Measurements from ENCODE around the gene GBX1. TPM values are rescaled to one million over a fixed set of nuclear protein-coding genes. Genes with fewer than 3 reads are reported as not detected.

GBX1 gene
- total RNA-seq, 4 donors from 2014 or later, result not detected

DNA sequence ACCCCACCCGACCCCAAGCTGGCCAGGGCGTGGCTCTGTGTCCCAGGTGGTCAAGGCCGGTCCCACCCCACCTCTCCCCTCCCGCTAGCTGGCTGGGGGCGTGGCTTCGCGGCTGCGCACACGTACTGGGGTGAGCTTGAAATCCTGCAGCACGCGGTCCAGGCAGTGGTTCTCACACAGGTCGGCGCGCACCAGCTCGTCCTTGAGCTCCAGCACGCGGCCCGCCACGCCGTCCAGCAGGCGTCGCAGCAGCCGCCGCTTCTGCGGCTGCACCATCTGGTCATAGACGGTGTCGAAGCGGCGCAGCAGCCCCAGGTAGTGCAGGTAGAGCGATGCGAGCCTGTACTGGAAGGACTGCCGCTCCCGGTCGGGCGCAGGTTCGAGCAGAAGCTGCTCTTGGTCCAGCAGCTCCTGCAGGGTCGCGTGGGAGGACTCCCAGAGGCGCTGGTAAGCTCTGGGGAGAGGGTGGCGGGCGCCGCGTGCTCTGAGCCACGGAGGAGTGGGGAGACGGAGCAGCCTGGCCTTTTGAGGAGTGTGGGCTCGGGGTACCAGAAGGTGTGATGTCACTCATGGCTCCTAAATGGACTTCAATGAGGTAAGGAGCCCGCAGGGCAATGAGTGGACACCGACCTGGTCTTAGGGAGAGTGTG lies 37.0 kb upstream of the GBX1 start:
- Histone ChIP-seq H3K27me3 (peaks cover 0 to 44% (median 2%) of the 10 kb centered on the region in 4 donors), H3K27ac (replicated peaks in 1 of 4) (no peak overlapping the region), H3K4me3 (no peak overlapping the region), H3K9me3 (no peaks in the 10 kb centered on the region), H3K36me3 (no peaks in the 10 kb centered on the region), H3K4me1 (peaks cover 0 to 5% (median 4%) of the 10 kb centered on the region in 4 donors)
- intact Hi-C loops (cut with DNase I), result no loop called here
- WGBS, result 80% methylated on average over 42 of the region's 48 CpGs
- no peak for DNase-seq (ENCODE audit: extremely low spot score)
- TF ChIP-seq, protein P1, sequence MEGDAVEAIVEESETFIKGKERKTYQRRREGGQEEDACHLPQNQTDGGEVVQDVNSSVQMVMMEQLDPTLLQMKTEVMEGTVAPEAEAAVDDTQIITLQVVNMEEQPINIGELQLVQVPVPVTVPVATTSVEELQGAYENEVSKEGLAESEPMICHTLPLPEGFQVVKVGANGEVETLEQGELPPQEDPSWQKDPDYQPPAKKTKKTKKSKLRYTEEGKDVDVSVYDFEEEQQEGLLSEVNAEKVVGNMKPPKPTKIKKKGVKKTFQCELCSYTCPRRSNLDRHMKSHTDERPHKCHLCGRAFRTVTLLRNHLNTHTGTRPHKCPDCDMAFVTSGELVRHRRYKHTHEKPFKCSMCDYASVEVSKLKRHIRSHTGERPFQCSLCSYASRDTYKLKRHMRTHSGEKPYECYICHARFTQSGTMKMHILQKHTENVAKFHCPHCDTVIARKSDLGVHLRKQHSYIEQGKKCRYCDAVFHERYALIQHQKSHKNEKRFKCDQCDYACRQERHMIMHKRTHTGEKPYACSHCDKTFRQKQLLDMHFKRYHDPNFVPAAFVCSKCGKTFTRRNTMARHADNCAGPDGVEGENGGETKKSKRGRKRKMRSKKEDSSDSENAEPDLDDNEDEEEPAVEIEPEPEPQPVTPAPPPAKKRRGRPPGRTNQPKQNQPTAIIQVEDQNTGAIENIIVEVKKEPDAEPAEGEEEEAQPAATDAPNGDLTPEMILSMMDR (IDR thresholded peaks at IDR 0.05), result no peak
- TF ChIP-seq POLR2AphosphoS5 (IDR thresholded peaks at IDR 0.05) (no peak), EP300 (IDR thresholded peaks at IDR 0.05) (no peak), POLR2A (IDR thresholded peaks at IDR 0.05; ENCODE audit: low read depth) (no peak)

DNA sequence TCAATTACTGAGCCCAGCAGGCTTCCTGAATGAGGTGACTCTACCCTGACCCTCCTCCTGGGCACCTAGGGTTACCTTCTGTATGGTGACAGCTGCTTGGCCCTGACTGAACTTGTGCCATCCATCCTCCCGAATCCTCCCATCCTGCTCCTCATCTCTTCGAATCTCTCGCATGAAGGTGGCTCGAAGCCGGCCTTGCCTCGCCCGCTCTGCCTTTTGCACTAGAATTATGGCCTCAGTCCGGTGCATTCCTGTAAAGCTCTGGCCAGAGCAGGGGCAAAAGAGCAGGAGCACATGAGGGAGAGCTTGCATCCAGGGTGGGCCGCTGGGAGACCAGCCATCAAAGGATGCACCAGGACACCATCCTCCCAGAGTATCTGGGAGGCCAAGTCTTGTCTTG lies 35.3 kb upstream of the GBX1 start:
- intact Hi-C loops (cut with DNase I), result no loop called here
- WGBS, result 92% methylated on average over 9 of the region's 9 CpGs
- H3K4me1 ChIP-seq, result peaks cover 0 to 11% (median 10%) of the 10 kb centered on the region in 4 donors

DNA sequence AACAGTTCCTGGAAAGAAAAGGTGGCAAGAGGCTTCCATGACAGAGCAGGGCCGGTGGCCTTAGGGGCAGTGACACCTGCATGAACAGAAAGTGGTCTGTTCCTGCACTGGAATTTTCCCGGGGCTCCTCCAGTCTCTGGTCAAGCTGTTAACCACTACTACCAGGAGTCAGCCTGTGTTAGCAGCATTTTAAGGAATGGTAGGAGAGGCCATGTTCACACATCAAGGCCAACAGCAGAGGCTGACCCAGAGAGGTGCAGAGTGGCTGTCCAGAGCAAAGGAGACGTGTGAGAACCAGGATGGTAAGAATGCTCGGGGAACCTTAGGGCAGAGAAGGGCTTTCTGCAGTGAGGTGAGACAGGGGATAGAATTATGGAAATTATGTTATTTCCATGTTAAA lies 34.3 kb upstream of the GBX1 start:
- H3K36me3 ChIP-seq, result no peaks in the 10 kb centered on the region
- peaks cover 0 to 38% (median 2%) of the 10 kb centered on the region in 4 donors for H3K27me3 ChIP-seq
- H3K4me3 ChIP-seq, result no peak overlapping the region
- intact Hi-C loops (cut with DNase I), result no loop called here
- H3K4me1 ChIP-seq, result peaks cover 0 to 11% (median 10%) of the 10 kb centered on the region in 4 donors
- no peak overlapping the region for H3K27ac ChIP-seq (replicated peaks in 1 of 4)
- DNase-seq (ENCODE audit: extremely low spot score), result no peak
- no peaks in the 10 kb centered on the region for H3K9me3 ChIP-seq
- TF ChIP-seq POLR2A (IDR thresholded peaks at IDR 0.05; ENCODE audit: low read depth) (no peak), EP300 (IDR thresholded peaks at IDR 0.05) (no peak)
- WGBS, result 86% methylated on average over 4 of the region's 4 CpGs

More for the DNA sequence above, 35.3 kb upstream of the GBX1 start:
- Histone ChIP-seq H3K9me3 (no peaks in the 10 kb centered on the region), H3K27me3 (peaks cover 0 to 42% (median 2%) of the 10 kb centered on the region in 4 donors), H3K4me3 (no peak overlapping the region), H3K27ac (replicated peaks in 1 of 4) (no peak overlapping the region), H3K36me3 (no peaks in the 10 kb centered on the region)
- TF ChIP-seq EP300 (IDR thresholded peaks at IDR 0.05) (no peak), POLR2A (IDR thresholded peaks at IDR 0.05; ENCODE audit: low read depth) (no peak), POLR2AphosphoS5 (IDR thresholded peaks at IDR 0.05) (no peak)
- TF ChIP-seq, protein P1 (IDR thresholded peaks at IDR 0.05), result no peak
- DNase-seq (ENCODE audit: extremely low spot score), result no peak

DNA sequence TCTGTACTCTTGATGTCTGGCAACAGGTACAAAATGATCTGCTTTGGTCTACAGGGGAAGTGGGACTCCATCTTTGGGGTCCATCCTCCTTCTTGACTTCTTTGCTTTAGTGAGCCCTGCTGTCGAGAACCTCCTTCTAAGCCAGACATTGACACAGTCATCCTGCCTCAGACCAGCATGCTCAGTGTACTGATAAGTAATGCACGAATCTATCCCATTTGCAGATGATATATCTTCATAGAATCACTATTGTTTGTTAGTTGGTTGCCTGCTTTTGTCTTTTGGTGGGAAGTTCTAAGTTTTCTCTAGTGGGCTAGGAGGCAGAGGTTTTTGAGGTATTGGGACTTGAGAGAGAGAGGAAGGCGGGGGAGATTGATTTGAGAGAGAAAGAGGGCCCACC lies 33.9 kb upstream of the GBX1 start:
- 88% methylated on average over 3 of the region's 3 CpGs for WGBS
- no peaks in the 10 kb centered on the region for H3K36me3 ChIP-seq
- H3K27ac ChIP-seq (replicated peaks in 1 of 4), result no peak overlapping the region
- H3K4me3 ChIP-seq, result no peak overlapping the region
- TF ChIP-seq POLR2AphosphoS5 (IDR thresholded peaks at IDR 0.05), result no peak
- no peak for TF ChIP-seq EP300 (IDR thresholded peaks at IDR 0.05)
- TF ChIP-seq, protein P1 (IDR thresholded peaks at IDR 0.05), result no peak
- TF ChIP-seq POLR2A (IDR thresholded peaks at IDR 0.05; ENCODE audit: low read depth), result no peak
- intact Hi-C loops (cut with DNase I), result no loop called here
- no peak for DNase-seq (ENCODE audit: extremely low spot score)
- H3K27me3 ChIP-seq, result peaks cover 0 to 42% (median 2%) of the 10 kb centered on the region in 4 donors
- no peaks in the 10 kb centered on the region for H3K9me3 ChIP-seq
- peaks cover 0 to 11% (median 10%) of the 10 kb centered on the region in 4 donors for H3K4me1 ChIP-seq

DNA sequence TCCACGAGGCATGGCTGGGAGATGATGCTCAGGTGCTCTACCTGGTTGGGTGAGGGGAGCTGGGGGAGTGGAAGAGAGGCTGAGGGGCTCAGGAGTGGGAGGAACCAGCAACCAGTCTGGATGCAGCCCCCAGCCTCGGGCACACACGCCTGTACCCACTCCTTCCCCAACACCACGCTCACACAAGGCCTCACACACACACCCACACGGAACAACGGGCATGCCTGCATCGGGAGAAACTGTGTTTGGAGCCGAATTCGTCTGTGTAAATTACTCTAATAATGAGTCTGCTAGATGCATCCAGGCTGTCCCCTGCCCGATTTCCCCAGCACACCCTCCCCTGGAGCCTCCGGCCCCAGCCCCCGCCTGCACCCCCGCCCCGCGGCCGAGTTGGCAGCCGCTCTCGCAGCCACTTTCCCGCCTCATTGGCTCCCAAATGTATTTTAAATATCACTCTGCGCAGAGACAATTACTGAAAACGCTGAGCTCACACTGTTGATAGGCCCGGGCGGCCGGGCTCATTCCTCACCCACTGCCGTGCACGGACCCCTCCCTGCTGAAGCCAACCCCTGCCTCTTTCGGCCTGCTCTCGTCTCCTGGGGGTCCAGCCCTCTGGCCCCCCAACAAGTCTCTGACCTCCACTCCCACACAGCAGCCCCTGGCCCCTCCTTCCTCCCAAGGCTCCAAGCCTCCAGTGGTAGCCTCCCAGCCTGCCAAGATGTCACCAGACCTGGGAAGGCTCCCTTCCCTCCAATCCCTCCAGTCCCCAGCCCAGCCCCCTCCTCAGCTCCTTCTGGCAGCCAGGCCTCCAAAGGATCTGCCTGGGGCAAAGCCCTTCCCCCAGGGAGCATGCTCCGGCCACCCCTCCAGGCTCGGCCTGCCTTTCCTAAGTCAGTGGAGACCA lies 31.7 kb upstream of the GBX1 start:
- peak overlapping the region in 1 of 4 donors; percentile 14 for H3K4me3 ChIP-seq
- 53% methylated on average over 28 of the region's 30 CpGs for WGBS
- intact Hi-C loops (cut with DNase I), result no loop called here
- TF ChIP-seq, protein P1 (IDR thresholded peaks at IDR 0.05), result no peak
- TF ChIP-seq POLR2A (IDR thresholded peaks at IDR 0.05; ENCODE audit: low read depth) (no peak), EP300 (IDR thresholded peaks at IDR 0.05) (no peak), POLR2AphosphoS5 (IDR thresholded peaks at IDR 0.05) (no peak)
- no peaks in the 10 kb centered on the region for H3K9me3 ChIP-seq
- H3K4me1 ChIP-seq, result peaks cover 0 to 11% (median 10%) of the 10 kb centered on the region in 4 donors
- no peaks in the 10 kb centered on the region for H3K36me3 ChIP-seq
- no peak overlapping the region for H3K27ac ChIP-seq (replicated peaks in 1 of 4)
- H3K27me3 ChIP-seq, result peaks cover 0 to 31% (median 0%) of the 10 kb centered on the region in 4 donors
- no peak for DNase-seq (ENCODE audit: extremely low spot score)

All from esophagus muscularis mucosa (tissue), 4 donors.